HG02938 (cell line): ENCODE measurements around the gene LSM5.
"Not testable (repeated sequence)": the region's sequence is repeated elsewhere in the genome, so short reads cannot be mapped to it uniquely, and the experiment has no call there.

ENCODE experiments used
- ATAC-seq: cut with Tn5 transposase; IDR thresholded peaks from one replicate; pipeline ENCODE4 v1.9.1; 2021; ENCODE audit warnings: mild to moderate bottlenecking, moderate library complexity; ENCODE audit not compliant: unreplicated experiment

The LSM5 gene

GRCh38 chr7:32464641-32465416, 25.4 kb downstream of the LSM5 start:
- not testable (repeated sequence) for ATAC-seq

- ATAC-seq: no peak
Observed at GRCh38 chr7:32462977-32463376, 27.2 kb downstream of the LSM5 start.

GRCh38 chr7:32462451-32462850, 27.7 kb downstream of the LSM5 start:
- ATAC-seq: no peak

- no peak for ATAC-seq
Observed at GRCh38 chr7:32461484-32461883, 28.7 kb downstream of the LSM5 start.

- no peak for ATAC-seq
Observed at GRCh38 chr7:32459788-32460187, 30.4 kb downstream of the LSM5 start.

GRCh38 chr7:32458025-32458424, 32.2 kb downstream of the LSM5 start:
- ATAC-seq: no peak

GRCh38 chr7:32453341-32454011, 36.7 kb downstream of the LSM5 start:
- ATAC-seq: no peak

- no peak for ATAC-seq
Observed at GRCh38 chr7:32447218-32447617, 43.0 kb downstream of the LSM5 start.

- no peak for ATAC-seq
Observed at GRCh38 chr7:32436146-32436928, 53.8 kb downstream of the LSM5 start.
